SK-N-SH (cell line): ENCODE data around the gene DENND2A. TPM values are rescaled to one million over a fixed set of nuclear protein-coding genes. Genes with fewer than 3 reads are reported as not detected.
"Not testable (repeated sequence)": the region's sequence is repeated elsewhere in the genome, so short reads cannot be mapped to it uniquely, and the experiment has no call there.

ENCODE experiments used
- CTCF ChIA-PET: fragments of 300-600, 350-600 bp; formaldehyde crosslinking; extraction: SDS; loops from one replicate; lab custom pipeline; 2021; lab: Yijun Ruan, JAX
- POLR2A ChIA-PET: fragments of 350-600 bp; sonication (Branson Sonifier 250); formaldehyde crosslinking; extraction: SDS; loops from one replicate; lab custom pipeline; 2020; ENCODE audit warnings: antibody characterized with exemption, inconsistent platforms; lab: Yijun Ruan, JAX
- DNase-seq: peaks from one replicate; pipeline ENCODE4 v3.0.0; 2012
- H2AFZ ChIP-seq: fragments of 200-600 bp; sonication (generic); 2 replicates; pipeline ENCODE4 v1.8.1; 2016; ENCODE audit warnings: antibody characterized with exemption, mild to moderate bottlenecking, low read depth
- H3F3A ChIP-seq: fragments of 200-600 bp; sonication (generic); replicated peaks from 2 replicates; pipeline ENCODE3; 2016; ENCODE audit warnings: antibody characterized with exemption, mild to moderate bottlenecking; ENCODE audit not compliant: insufficient read depth
- H3K27ac ChIP-seq, 2 experiments: fragments of 200-500 bp in 1 of 2; fragments of 200-600 bp in 1 of 2; sonication (Bioruptor generic) in 1 of 2; sonication (generic), shearing (Covaris generic) in 1 of 2; 2 replicates each; pipeline versions ENCODE4 v1.5.1 to v1.6.1; 2014 to 2016; ENCODE audit warnings: low read depth in 2 of 2, inconsistent platforms in 1 of 2, low read length in 1 of 2, mild to moderate bottlenecking in 1 of 2, mixed read lengths in 1 of 2
- H3K27me3 ChIP-seq: fragments of 200-600 bp; sonication (generic), shearing (Covaris generic); 2 replicates; pipeline ENCODE4 v1.6.1; 2016; ENCODE audit warnings: mixed run types; ENCODE audit not compliant: insufficient read depth
- H3K36me3 ChIP-seq, 2 experiments: fragments of 200-500 bp in 1 of 2; fragments of 200-600 bp in 1 of 2; sonication (Bioruptor generic) in 1 of 2; sonication (generic) in 1 of 2; replicated peaks in 1 of 2; 2 replicates each; pipeline versions ENCODE3 to v1.5.1; 2014 to 2016; ENCODE audit warnings: low read length in 1 of 2, mild to moderate bottlenecking in 1 of 2; ENCODE audit not compliant: insufficient read depth in 2 of 2, control insufficient read depth in 1 of 2
- H3K4me1 ChIP-seq, 2 experiments: fragments of 200-500 bp in 1 of 2; fragments of 200-600 bp in 1 of 2; sonication (Bioruptor generic) in 1 of 2; sonication (generic), shearing (Covaris generic) in 1 of 2; 2 replicates each; pipeline versions ENCODE4 v1.5.1 to v1.6.1; 2014 to 2016; ENCODE audit warnings: low read depth in 1 of 2, low read length in 1 of 2, mixed run types in 1 of 2; ENCODE audit not compliant: insufficient read depth in 2 of 2, control insufficient read depth in 1 of 2
- H3K4me2 ChIP-seq: fragments of 200-600 bp; sonication (generic), shearing (Covaris generic); 2 replicates; pipeline ENCODE4 v1.6.1; 2017; ENCODE audit warnings: mixed run types
- H3K4me3 ChIP-seq, 2 experiments: fragments of 200-500 bp in 1 of 2; fragments of 200-600 bp in 1 of 2; sonication (Bioruptor generic) in 1 of 2; sonication (generic), shearing (Covaris generic) in 1 of 2; 2 replicates each; pipeline versions ENCODE4 v1.5.1 to v1.8.1; 2014 to 2016; ENCODE audit warnings: low read depth in 2 of 2, inconsistent platforms in 1 of 2, low read length in 1 of 2, mild to moderate bottlenecking in 1 of 2, mixed read lengths in 1 of 2, moderate library complexity in 1 of 2
- H3K79me2 ChIP-seq: fragments of 200-600 bp; sonication (generic); 2 replicates; pipeline ENCODE4 v1.8.1; 2017; ENCODE audit warnings: mild to moderate bottlenecking; ENCODE audit not compliant: insufficient read depth
- H3K9ac ChIP-seq: fragments of 200-600 bp; sonication (generic); 2 replicates; pipeline ENCODE4 v1.6.1; 2017; ENCODE audit warnings: mixed run types
- H3K9me2 ChIP-seq: fragments of 200-600 bp; sonication (generic); 2 replicates; pipeline ENCODE4 v1.6.1; 2017; ENCODE audit warnings: mixed run types
- H3K9me3 ChIP-seq: fragments of 200-600 bp; sonication (generic); 2 replicates; pipeline ENCODE4 v1.6.1; 2017; ENCODE audit warnings: mixed run types, mild to moderate bottlenecking, moderate library complexity
- H4K20me1 ChIP-seq: fragments of 200-600 bp; sonication (generic); 2 replicates; pipeline ENCODE4 v1.6.1; 2017; ENCODE audit warnings: mild to moderate bottlenecking, mixed run types; ENCODE audit not compliant: insufficient read depth
- ELF1 ChIP-seq: IDR thresholded peaks from 2 replicates; pipeline ENCODE4 v1.4.0; 2012
- FOXM1 ChIP-seq: IDR thresholded peaks from 2 replicates; pipeline ENCODE4 v1.4.0; 2012; ENCODE audit warnings: low read depth, mild to moderate bottlenecking
- GABPA ChIP-seq: IDR thresholded peaks from 2 replicates; pipeline ENCODE4 v1.4.0; 2012; ENCODE audit warnings: low read depth, mild to moderate bottlenecking
- JUND ChIP-seq: IDR thresholded peaks from 2 replicates; pipeline ENCODE4 v1.4.0; 2012
- NFIC ChIP-seq: IDR thresholded peaks from 2 replicates; pipeline ENCODE4 v1.4.0; 2012; ENCODE audit warnings: borderline replicate concordance
- SMC3 ChIP-seq: IDR thresholded peaks from 2 replicates; pipeline ENCODE4 v1.6.1; 2012; ENCODE audit warnings: low read depth, low read length, improper control_type of control experiment
- TCF12 ChIP-seq: IDR thresholded peaks from 2 replicates; pipeline ENCODE4 v1.4.0; 2012
- TEAD4 ChIP-seq: IDR thresholded peaks from 2 replicates; pipeline ENCODE4 v1.4.0; 2012; ENCODE audit warnings: mild to moderate bottlenecking, borderline replicate concordance; ENCODE audit not compliant: insufficient read depth
- WGBS: methylation state at CpG from one replicate; pipeline ENCODE4 v1.1.6; 2017; ENCODE audit warnings: low lambda C conversion rate; 5-methylcytosine and 5-hydroxymethylcytosine counted together
- polyA plus RNA-seq, 3 experiments: library from polyadenylated mRNA; depleted of rRNA; stranded (reverse); fragments of >200 nt; gene quantifications; 2 replicates each; pipeline ENCODE4 v1.2.3, GENCODE V29; 2012
- TF ChIP-seq, protein P1 (sequence below): IDR thresholded peaks from 2 replicates; pipeline ENCODE4 v1.4.0; 2012; ENCODE audit warnings: low read depth, borderline replicate concordance
- TF ChIP-seq, protein P2 (sequence below): IDR thresholded peaks from 2 replicates; pipeline ENCODE4 v1.4.0; 2012; ENCODE audit warnings: low read depth, borderline replicate concordance
- TF ChIP-seq, protein P3 (sequence below): IDR thresholded peaks from 2 replicates; pipeline ENCODE4; 2012

Gene DENND2A
- polyA plus RNA-seq, 1 of the 3 experiments (the other 2 are of a cell fraction), result 3.5 TPM

DNA sequence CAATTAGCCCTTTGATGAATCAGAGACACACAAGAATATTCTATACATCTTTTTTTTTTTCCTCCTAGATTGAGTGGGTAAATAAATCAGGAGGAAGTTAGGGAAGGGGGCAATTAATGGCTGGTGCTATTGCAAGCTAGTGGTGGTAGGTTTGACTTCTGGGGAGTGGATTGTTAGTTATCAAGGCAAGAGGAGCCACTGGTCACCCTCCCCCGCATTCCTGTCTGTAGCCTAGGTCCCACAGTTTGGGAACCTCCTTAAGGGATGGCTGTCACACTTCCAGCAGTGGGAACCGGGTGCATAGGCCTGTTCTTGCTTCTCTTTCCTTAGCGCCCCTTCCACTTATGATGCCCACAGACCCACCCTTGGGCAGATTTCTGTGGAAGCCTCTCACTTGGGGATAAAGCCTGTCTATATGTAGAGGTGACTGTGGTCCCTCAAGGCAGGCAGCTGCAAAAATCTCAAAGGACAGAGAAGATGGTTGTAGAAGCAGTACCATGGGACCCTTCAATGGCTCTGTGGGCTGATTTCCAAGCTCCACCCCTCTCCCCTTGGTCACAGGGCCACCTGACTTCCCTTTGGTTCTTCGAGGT lies 29.8 kb upstream of the DENND2A start:
- no peaks in the 10 kb centered on the region for H3K79me2 ChIP-seq
- peaks cover 8% of the 10 kb centered on the region; the same call in 1 of the 2 replicates for H3K27me3 ChIP-seq
- no peak overlapping the region for H3K4me3 ChIP-seq
- no peak overlapping the region for H3K9ac ChIP-seq
- H4K20me1 ChIP-seq, result no peaks in the 10 kb centered on the region
- TF ChIP-seq, protein P1, sequence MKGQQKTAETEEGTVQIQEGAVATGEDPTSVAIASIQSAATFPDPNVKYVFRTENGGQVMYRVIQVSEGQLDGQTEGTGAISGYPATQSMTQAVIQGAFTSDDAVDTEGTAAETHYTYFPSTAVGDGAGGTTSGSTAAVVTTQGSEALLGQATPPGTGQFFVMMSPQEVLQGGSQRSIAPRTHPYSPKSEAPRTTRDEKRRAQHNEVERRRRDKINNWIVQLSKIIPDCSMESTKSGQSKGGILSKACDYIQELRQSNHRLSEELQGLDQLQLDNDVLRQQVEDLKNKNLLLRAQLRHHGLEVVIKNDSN, result no peak
- no peak for TF ChIP-seq GABPA
- no peak for TF ChIP-seq FOXM1
- TF ChIP-seq SMC3, result no peak
- TF ChIP-seq TEAD4, result no peak
- TF ChIP-seq TCF12, result no peak
- no peaks in the 10 kb centered on the region for H3F3A ChIP-seq
- WGBS, result 69% methylated on average over 4 of the region's 4 CpGs
- H3K9me3 ChIP-seq, result no peaks in the 10 kb centered on the region
- DNase-seq, result no peak
- no peak overlapping the region for H2AFZ ChIP-seq
- H3K4me2 ChIP-seq, result no peak overlapping the region
- POLR2A ChIA-PET, result interaction anchor here (0.6 kb wide), 2 partner anchors 269 to 494 kb away, joined by 3 read pairs; partner anchors contain the start of gene KDM7A
- no peaks in the 10 kb centered on the region for H3K36me3 ChIP-seq
- CTCF ChIA-PET, result interaction anchor here (2.8 to 3.8 kb wide), 2 partner anchors 17 to 195 kb away, joined by 9 to 28 read pairs; no protein-coding TSS in a partner anchor
- no peak overlapping the region for H3K27ac ChIP-seq
- H3K4me1 ChIP-seq, result peaks cover 7 to 20% of the 10 kb centered on the region in 2 experiments; a peak in 2 of 4 replicates
- no peaks in the 10 kb centered on the region for H3K9me2 ChIP-seq

DNA sequence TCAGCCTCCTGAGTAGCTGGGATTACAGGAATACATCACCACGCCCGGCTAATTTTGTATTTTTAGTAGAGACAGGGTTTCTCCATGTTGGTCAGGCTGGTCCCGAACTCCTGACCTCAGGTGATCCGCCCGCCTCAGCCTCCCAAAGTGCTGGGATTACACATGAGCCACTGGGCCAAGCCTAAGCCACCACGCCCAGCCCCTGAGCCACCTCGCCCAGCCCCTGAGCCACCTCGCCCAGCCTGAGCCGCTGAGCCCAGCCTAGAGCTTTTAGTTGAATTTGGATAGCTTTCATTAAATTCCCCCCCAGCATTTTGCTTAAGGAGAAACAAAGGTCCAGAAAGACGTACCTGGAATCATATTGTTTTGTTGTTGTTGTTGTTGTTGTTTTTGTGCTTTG lies 29.2 kb upstream of the DENND2A start:
- H3K79me2 ChIP-seq, H2AFZ ChIP-seq, H3K27ac ChIP-seq, H3K9me2 ChIP-seq, H3K9me3 ChIP-seq, H3K36me3 ChIP-seq, H3K27me3 ChIP-seq, DNase-seq, H4K20me1 ChIP-seq, H3K4me2 ChIP-seq, POLR2A ChIA-PET, H3K9ac ChIP-seq, H3K4me3 ChIP-seq, H3F3A ChIP-seq: not testable (repeated sequence)
- CTCF ChIA-PET, result interaction anchor here (1.4 to 3.8 kb wide), 4 partner anchors 17 to 254 kb away, joined by 4 to 28 read pairs (median 10); partner anchors contain the start of gene BRAF
- 83% methylated on average over 8 of the region's 10 CpGs for WGBS
- H3K4me1 ChIP-seq, result peaks cover 7 to 18% of the 10 kb centered on the region in 2 experiments; a peak in 2 of 4 replicates

DNA sequence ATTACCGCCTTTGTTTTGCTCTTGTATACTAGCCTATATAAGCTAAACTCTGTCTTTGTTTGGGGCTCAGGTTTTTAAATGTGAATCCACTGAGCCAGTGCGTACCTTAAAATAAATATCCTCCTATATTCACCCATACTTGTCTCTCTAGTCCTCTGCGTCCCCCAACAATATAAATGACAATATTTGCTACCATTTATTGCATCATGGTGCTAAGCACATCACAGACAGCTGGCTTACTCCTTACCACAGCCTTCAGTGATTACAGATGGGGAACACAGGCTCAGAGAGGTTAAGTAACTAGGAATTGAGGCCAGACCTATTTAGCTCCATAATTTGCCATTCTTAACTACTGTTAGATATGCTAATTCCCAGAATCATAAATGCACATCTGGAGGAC lies 28.7 kb upstream of the DENND2A start:
- H3K9me3 ChIP-seq, result no peaks in the 10 kb centered on the region
- no peak overlapping the region for H3K4me3 ChIP-seq
- H3K4me2 ChIP-seq, result no peak overlapping the region
- no peaks in the 10 kb centered on the region for H4K20me1 ChIP-seq
- no peak overlapping the region for H3K9ac ChIP-seq
- H3K27ac ChIP-seq, result no peak overlapping the region
- 93% methylated on average over 3 of the region's 3 CpGs for WGBS
- DNase-seq, result no peak
- no peak overlapping the region for H2AFZ ChIP-seq
- TF ChIP-seq JUND (no peak), NFIC (no peak), ELF1 (no peak)
- TF ChIP-seq, protein P2, sequence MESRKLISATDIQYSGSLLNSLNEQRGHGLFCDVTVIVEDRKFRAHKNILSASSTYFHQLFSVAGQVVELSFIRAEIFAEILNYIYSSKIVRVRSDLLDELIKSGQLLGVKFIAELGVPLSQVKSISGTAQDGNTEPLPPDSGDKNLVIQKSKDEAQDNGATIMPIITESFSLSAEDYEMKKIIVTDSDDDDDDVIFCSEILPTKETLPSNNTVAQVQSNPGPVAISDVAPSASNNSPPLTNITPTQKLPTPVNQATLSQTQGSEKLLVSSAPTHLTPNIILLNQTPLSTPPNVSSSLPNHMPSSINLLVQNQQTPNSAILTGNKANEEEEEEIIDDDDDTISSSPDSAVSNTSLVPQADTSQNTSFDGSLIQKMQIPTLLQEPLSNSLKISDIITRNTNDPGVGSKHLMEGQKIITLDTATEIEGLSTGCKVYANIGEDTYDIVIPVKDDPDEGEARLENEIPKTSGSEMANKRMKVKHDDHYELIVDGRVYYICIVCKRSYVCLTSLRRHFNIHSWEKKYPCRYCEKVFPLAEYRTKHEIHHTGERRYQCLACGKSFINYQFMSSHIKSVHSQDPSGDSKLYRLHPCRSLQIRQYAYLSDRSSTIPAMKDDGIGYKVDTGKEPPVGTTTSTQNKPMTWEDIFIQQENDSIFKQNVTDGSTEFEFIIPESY, result no peak
- TF ChIP-seq, protein P3, sequence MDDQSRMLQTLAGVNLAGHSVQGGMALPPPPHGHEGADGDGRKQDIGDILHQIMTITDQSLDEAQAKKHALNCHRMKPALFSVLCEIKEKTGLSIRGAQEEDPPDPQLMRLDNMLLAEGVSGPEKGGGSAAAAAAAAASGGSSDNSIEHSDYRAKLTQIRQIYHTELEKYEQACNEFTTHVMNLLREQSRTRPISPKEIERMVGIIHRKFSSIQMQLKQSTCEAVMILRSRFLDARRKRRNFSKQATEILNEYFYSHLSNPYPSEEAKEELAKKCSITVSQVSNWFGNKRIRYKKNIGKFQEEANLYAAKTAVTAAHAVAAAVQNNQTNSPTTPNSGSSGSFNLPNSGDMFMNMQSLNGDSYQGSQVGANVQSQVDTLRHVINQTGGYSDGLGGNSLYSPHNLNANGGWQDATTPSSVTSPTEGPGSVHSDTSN, result no peak
- TF ChIP-seq, all 33 proteins: peak for 0
- Histone ChIP-seq H3K27me3 (peaks cover 8% of the 10 kb centered on the region; the same call in 1 of the 2 replicates), H3K4me1 (peaks cover 7 to 15% of the 10 kb centered on the region in 2 experiments; a peak in 2 of 4 replicates), H3F3A (no peaks in the 10 kb centered on the region), H3K79me2 (no peaks in the 10 kb centered on the region), H3K36me3 (no peaks in the 10 kb centered on the region), H3K9me2 (no peaks in the 10 kb centered on the region)
- ChIA-PET CTCF (interaction anchor here (1.2 to 3.8 kb wide), 7 partner anchors 9 to 342 kb away, joined by 3 to 28 read pairs (median 4); partner anchors contain the start of gene BRAF), POLR2A (no interaction called here)
